Neural cell (in vitro differentiated cells): ENCODE measurements around the gene HELZ. TPM values are rescaled to one million over a fixed set of nuclear protein-coding genes. Genes with fewer than 3 reads are reported as not detected.

Experiments
- H2AFZ ChIP-seq: fragments of 200-600, 300-800 bp; sonication (generic), shearing (Covaris generic); 2 replicates; pipeline ENCODE4 v1.6.0; 2014; ENCODE audit warnings: low read depth, mild to moderate bottlenecking, antibody characterized with exemption, low read length, moderate library complexity
- H3F3A ChIP-seq: fragments of 200-600 bp; shearing (Covaris generic); 2 replicates; pipeline ENCODE4 v1.6.1; 2016; ENCODE audit warnings: mild to moderate bottlenecking, moderate library complexity, mixed read lengths, antibody characterized with exemption, low read length; ENCODE audit not compliant: insufficient read depth, poor library complexity, severe bottlenecking
- H3K27ac ChIP-seq: fragments of 200-600, 300-800 bp; sonication (generic), shearing (Covaris generic); 2 replicates; pipeline ENCODE4 v1.5.1; 2014; ENCODE audit warnings: mild to moderate bottlenecking, low read length, moderate library complexity
- H3K27me3 ChIP-seq: fragments of 300-800, 200-600 bp; sonication (generic), shearing (Covaris generic); 2 replicates; pipeline ENCODE4 v1.6.0; 2014; ENCODE audit warnings: mild to moderate bottlenecking, low read depth, low read length, moderate library complexity; ENCODE audit not compliant: insufficient read depth
- H3K36me3 ChIP-seq: fragments of 300-800, 200-600 bp; sonication (generic), shearing (Covaris generic); 2 replicates; pipeline ENCODE4 v1.5.1; 2014; ENCODE audit warnings: mild to moderate bottlenecking, antibody characterized with exemption, low read length, moderate library complexity; ENCODE audit not compliant: insufficient read depth
- H3K4me2 ChIP-seq: fragments of 300-800, 200-600 bp; sonication (generic), shearing (Covaris generic); 2 replicates; pipeline ENCODE4 v1.6.0; 2014; ENCODE audit warnings: mild to moderate bottlenecking, low read length
- H3K4me3 ChIP-seq: fragments of 300-800, 200-600 bp; sonication (generic), shearing (Covaris generic); 2 replicates; pipeline ENCODE4 v1.5.1; 2014; ENCODE audit warnings: mild to moderate bottlenecking, low read length, moderate library complexity
- H3K79me2 ChIP-seq: fragments of 200-600 bp; shearing (Covaris generic); replicated peaks from 2 replicates; pipeline ENCODE4 v1.6.0; 2014; ENCODE audit warnings: mild to moderate bottlenecking, low read length, moderate library complexity; ENCODE audit not compliant: insufficient read depth
- H3K9ac ChIP-seq: fragments of 300-800, 200-600 bp; sonication (generic), shearing (Covaris generic); 2 replicates; pipeline ENCODE4 v1.6.1; 2016; ENCODE audit warnings: mild to moderate bottlenecking, low read length, mixed read lengths
- H3K9me2 ChIP-seq: fragments of 200-600 bp; shearing (Covaris generic); 2 replicates; pipeline ENCODE4 v1.6.1; 2016; ENCODE audit warnings: mild to moderate bottlenecking, low read length, mixed read lengths; ENCODE audit not compliant: insufficient read depth
- H3K9me3 ChIP-seq: fragments of 200-600, 300-800 bp; sonication (generic), shearing (Covaris generic); 2 replicates; pipeline ENCODE4 v1.6.1; 2016; ENCODE audit warnings: mild to moderate bottlenecking, mixed run types, low read length, moderate library complexity, mixed read lengths
- H4K20me1 ChIP-seq: fragments of 200-600 bp; shearing (Covaris generic); 2 replicates; pipeline ENCODE4 v1.6.1; 2016; ENCODE audit warnings: mild to moderate bottlenecking, mixed run types; ENCODE audit not compliant: insufficient read depth
- CTCF ChIP-seq: fragments of 450-650 bp; IDR thresholded peaks from 2 replicates; pipeline ENCODE4 v1.5.1; 2014; ENCODE audit warnings: antibody characterized with exemption, mild to moderate bottlenecking, moderate library complexity; ENCODE audit not compliant: poor library complexity, severe bottlenecking
- EP300 ChIP-seq: fragments of 450-650 bp; conservative IDR thresholded peaks from 2 replicates; pipeline ENCODE4 v1.6.1; 2014; ENCODE audit warnings: antibody characterized with exemption, mild to moderate bottlenecking, moderate library complexity; ENCODE audit not compliant: poor library complexity, severe bottlenecking
- EZH2 ChIP-seq: fragments of 200-600, 300-800 bp; shearing (Covaris generic), sonication (generic); IDR thresholded peaks from 2 replicates; pipeline ENCODE4 v1.6.1; 2014; ENCODE audit warnings: antibody characterized with exemption, low read length, borderline replicate concordance, mild to moderate bottlenecking; ENCODE audit not compliant: insufficient read depth, poor library complexity, severe bottlenecking
- MXI1 ChIP-seq: fragments of 450-650 bp; conservative IDR thresholded peaks from 2 replicates; pipeline ENCODE4 v1.6.1; 2014; ENCODE audit warnings: antibody characterized with exemption, mild to moderate bottlenecking; ENCODE audit not compliant: poor library complexity, severe bottlenecking
- POLR2AphosphoS5 ChIP-seq: IDR thresholded peaks from 2 replicates; pipeline ENCODE4 v1.6.1; 2012
- RAD21 ChIP-seq: fragments of 450-650 bp; conservative IDR thresholded peaks from 2 replicates; pipeline ENCODE4 v1.6.1; 2014; ENCODE audit warnings: antibody characterized with exemption, mild to moderate bottlenecking, moderate library complexity
- REST ChIP-seq: IDR thresholded peaks from 2 replicates; pipeline ENCODE4 v1.6.1; 2012; ENCODE audit warnings: borderline replicate concordance
- SMC3 ChIP-seq: fragments of 450-650 bp; conservative IDR thresholded peaks from 2 replicates; pipeline ENCODE4 v1.6.1; 2014; ENCODE audit warnings: antibody characterized with exemption, mild to moderate bottlenecking, moderate library complexity; ENCODE audit not compliant: poor library complexity
- TAF1 ChIP-seq: IDR thresholded peaks from 2 replicates; pipeline ENCODE4 v1.6.1; 2012; ENCODE audit warnings: low read depth
- polyA plus RNA-seq: library from polyadenylated mRNA; depleted of rRNA; stranded (reverse); fragments of >200 nt; gene quantifications from 2 replicates; pipeline ENCODE4 v1.2.3, GENCODE V29; 2014

HELZ gene
- polyA plus RNA-seq, 1 donor from 2014 or later: 11.7 TPM

- Histone ChIP-seq H3K4me3 (no peak overlapping the region), H3K27me3 (no peaks in the 10 kb centered on the region), H3K9me2 (no peaks in the 10 kb centered on the region), H3K9ac (no peak overlapping the region), H3K79me2 (no peaks in the 10 kb centered on the region), H3K36me3 (no peaks in the 10 kb centered on the region), H3F3A (no peaks in the 10 kb centered on the region), H3K27ac (no peak overlapping the region), H3K4me2 (no peak overlapping the region), H3K9me3 (no peaks in the 10 kb centered on the region), H2AFZ (no peak overlapping the region), H4K20me1 (no peaks in the 10 kb centered on the region)
- no peak for TF ChIP-seq EZH2
- no peak for TF ChIP-seq CTCF
- TF ChIP-seq POLR2AphosphoS5: no peak
- TF ChIP-seq REST: no peak
- TF ChIP-seq MXI1: no peak
- no peak for TF ChIP-seq EP300
- no peak for TF ChIP-seq SMC3
- no peak for TF ChIP-seq TAF1
- TF ChIP-seq RAD21: no peak
Measured at GRCh38 chr17:67032985-67033384, 212.0 kb downstream of the HELZ start.

- Histone ChIP-seq H2AFZ (no peak overlapping the region), H3F3A (no peaks in the 10 kb centered on the region), H3K9ac (no peak overlapping the region), H3K9me3 (no peaks in the 10 kb centered on the region), H3K4me2 (no peak overlapping the region), H3K79me2 (no peaks in the 10 kb centered on the region), H4K20me1 (no peaks in the 10 kb centered on the region), H3K4me3 (no peak overlapping the region), H3K9me2 (no peaks in the 10 kb centered on the region), H3K27me3 (no peaks in the 10 kb centered on the region), H3K27ac (no peak overlapping the region), H3K36me3 (no peaks in the 10 kb centered on the region)
- TF ChIP-seq RAD21 (no peak), SMC3 (no peak)
Measured at GRCh38 chr17:67032382-67032781, 212.6 kb downstream of the HELZ start.

- TF ChIP-seq EZH2 (no peak), TAF1 (no peak), EP300 (no peak), REST (no peak), RAD21 (no peak), CTCF (no peak), MXI1 (no peak), POLR2AphosphoS5 (no peak), SMC3 (no peak)
- no peak overlapping the region for H3K27ac ChIP-seq
- H3K27me3 ChIP-seq: no peaks in the 10 kb centered on the region
- no peak overlapping the region for H3K4me3 ChIP-seq
- no peak overlapping the region for H3K9ac ChIP-seq
- no peak overlapping the region for H3K4me2 ChIP-seq
- H3K79me2 ChIP-seq: no peaks in the 10 kb centered on the region
- no peaks in the 10 kb centered on the region for H3K9me3 ChIP-seq
- H4K20me1 ChIP-seq: no peaks in the 10 kb centered on the region
- H3K36me3 ChIP-seq: no peaks in the 10 kb centered on the region
- H3F3A ChIP-seq: no peaks in the 10 kb centered on the region
- H3K9me2 ChIP-seq: no peaks in the 10 kb centered on the region
- H2AFZ ChIP-seq: no peak overlapping the region
Measured at GRCh38 chr17:67030641-67031040, 214.4 kb downstream of the HELZ start.
